DOHH2 (cell line): Measurements from ENCODE around the gene PKM.

ENCODE experiments used
- H3F3A ChIP-seq: fragments of 200-600 bp; sonication (generic), shearing (Covaris generic); 2 replicates; pipeline ENCODE4 v1.6.0; 2016; ENCODE audit warnings: antibody characterized with exemption, mild to moderate bottlenecking; ENCODE audit not compliant: control insufficient read depth, insufficient read depth
- H3K27ac ChIP-seq: fragments of 200-600 bp; sonication (generic); 2 replicates; pipeline ENCODE4 v1.5.1; 2014; ENCODE audit warnings: low read depth, mild to moderate bottlenecking, low read length, moderate library complexity
- H3K27me3 ChIP-seq: fragments of 200-600 bp; sonication (generic); 2 replicates; pipeline ENCODE4 v1.6.1; 2014; ENCODE audit warnings: mild to moderate bottlenecking, low read length, mixed read lengths; ENCODE audit not compliant: control insufficient read depth
- H3K36me3 ChIP-seq: fragments of 200-600 bp; sonication (generic); 2 replicates; pipeline ENCODE4 v1.6.1; 2014; ENCODE audit warnings: mild to moderate bottlenecking, low read length, moderate library complexity, mixed read lengths; ENCODE audit not compliant: control insufficient read depth
- H3K4me1 ChIP-seq: fragments of 200-600 bp; sonication (generic); 2 replicates; pipeline ENCODE4 v1.6.1; 2014; ENCODE audit warnings: mild to moderate bottlenecking, low read length, mixed read lengths; ENCODE audit not compliant: control insufficient read depth
- H3K4me2 ChIP-seq: fragments of 200-600 bp; sonication (generic); 2 replicates; pipeline ENCODE4 v1.6.0; 2014; ENCODE audit warnings: mild to moderate bottlenecking, low read length, moderate library complexity
- H3K4me3 ChIP-seq: fragments of 200-600 bp; sonication (generic); 2 replicates; pipeline ENCODE4 v1.5.1; 2014; ENCODE audit warnings: mild to moderate bottlenecking, low read length, mixed read lengths
- H3K79me2 ChIP-seq: fragments of 200-600 bp; sonication (generic); 2 replicates; pipeline ENCODE4 v1.6.1; 2014; ENCODE audit warnings: mild to moderate bottlenecking, low read length, mixed read lengths; ENCODE audit not compliant: control insufficient read depth
- H3K9me2 ChIP-seq: fragments of 200-600 bp; sonication (generic); replicated peaks from 2 replicates; pipeline ENCODE4 v1.6.1; 2014; ENCODE audit warnings: mild to moderate bottlenecking, low read length, mixed read lengths; ENCODE audit not compliant: control insufficient read depth
- H3K9me3 ChIP-seq: fragments of 200-600 bp; sonication (generic); 2 replicates; pipeline ENCODE4 v1.6.1; 2014; ENCODE audit warnings: antibody characterized with exemption, low read length, mixed read lengths; ENCODE audit not compliant: control insufficient read depth, insufficient read depth
- H4K20me1 ChIP-seq: fragments of 200-600 bp; sonication (generic); 2 replicates; pipeline ENCODE4 v1.6.0; 2014; ENCODE audit warnings: low read depth, mild to moderate bottlenecking, antibody characterized with exemption, low read length, moderate library complexity; ENCODE audit not compliant: control insufficient read depth, insufficient read depth
- EZH2phosphoT487 ChIP-seq: fragments of 200-600 bp; sonication (generic); IDR thresholded peaks from 2 replicates; pipeline ENCODE4 v1.6.1; 2017; ENCODE audit warnings: borderline replicate concordance, mild to moderate bottlenecking, antibody characterized with exemption, low read length, moderate library complexity, mixed read lengths
- TF ChIP-seq, protein P1 (sequence below): fragments of 200-600 bp; sonication (generic); IDR thresholded peaks from one replicate; pipeline ENCODE4 v1.5.1; 2014; ENCODE audit warnings: antibody characterized with exemption, mild to moderate bottlenecking, low read depth, low read length; ENCODE audit not compliant: poor library complexity, severe bottlenecking

The PKM gene

GRCh38 chr15:72242775-72243370, 11.9 kb upstream of the PKM start:
- Histone ChIP-seq H3K4me2 (no peak overlapping the region), H3K27ac (no peak overlapping the region), H3K4me3 (no peak overlapping the region), H4K20me1 (no peaks in the 10 kb centered on the region), H3K4me1 (no peaks in the 10 kb centered on the region), H3F3A (0 out of 2 replicates have a peak, but pooled peaks cover 3% of the 10 kb centered on the region), H3K27me3 (no peaks in the 10 kb centered on the region), H3K9me2 (no peaks in the 10 kb centered on the region), H3K9me3 (no peaks in the 10 kb centered on the region), H3K36me3 (peaks cover 49% of the 10 kb centered on the region), H3K79me2 (no peaks in the 10 kb centered on the region)
- no peak for TF ChIP-seq EZH2phosphoT487
- TF ChIP-seq, protein P1, sequence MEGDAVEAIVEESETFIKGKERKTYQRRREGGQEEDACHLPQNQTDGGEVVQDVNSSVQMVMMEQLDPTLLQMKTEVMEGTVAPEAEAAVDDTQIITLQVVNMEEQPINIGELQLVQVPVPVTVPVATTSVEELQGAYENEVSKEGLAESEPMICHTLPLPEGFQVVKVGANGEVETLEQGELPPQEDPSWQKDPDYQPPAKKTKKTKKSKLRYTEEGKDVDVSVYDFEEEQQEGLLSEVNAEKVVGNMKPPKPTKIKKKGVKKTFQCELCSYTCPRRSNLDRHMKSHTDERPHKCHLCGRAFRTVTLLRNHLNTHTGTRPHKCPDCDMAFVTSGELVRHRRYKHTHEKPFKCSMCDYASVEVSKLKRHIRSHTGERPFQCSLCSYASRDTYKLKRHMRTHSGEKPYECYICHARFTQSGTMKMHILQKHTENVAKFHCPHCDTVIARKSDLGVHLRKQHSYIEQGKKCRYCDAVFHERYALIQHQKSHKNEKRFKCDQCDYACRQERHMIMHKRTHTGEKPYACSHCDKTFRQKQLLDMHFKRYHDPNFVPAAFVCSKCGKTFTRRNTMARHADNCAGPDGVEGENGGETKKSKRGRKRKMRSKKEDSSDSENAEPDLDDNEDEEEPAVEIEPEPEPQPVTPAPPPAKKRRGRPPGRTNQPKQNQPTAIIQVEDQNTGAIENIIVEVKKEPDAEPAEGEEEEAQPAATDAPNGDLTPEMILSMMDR: no peak

GRCh38 chr15:72239652-72240051, 8.7 kb upstream of the PKM start:
- Histone ChIP-seq H3K36me3 (peaks cover 47% of the 10 kb centered on the region), H3K79me2 (no peaks in the 10 kb centered on the region), H3K4me2 (no peak overlapping the region), H3K27me3 (no peaks in the 10 kb centered on the region), H3K4me3 (no peak overlapping the region), H3K9me3 (no peaks in the 10 kb centered on the region), H3K9me2 (no peaks in the 10 kb centered on the region), H4K20me1 (no peaks in the 10 kb centered on the region), H3F3A (0 out of 2 replicates have a peak, but pooled peaks cover 3% of the 10 kb centered on the region), H3K4me1 (no peaks in the 10 kb centered on the region), H3K27ac (no peak overlapping the region)
- TF ChIP-seq, protein P1: no peak
- no peak for TF ChIP-seq EZH2phosphoT487

DNA sequence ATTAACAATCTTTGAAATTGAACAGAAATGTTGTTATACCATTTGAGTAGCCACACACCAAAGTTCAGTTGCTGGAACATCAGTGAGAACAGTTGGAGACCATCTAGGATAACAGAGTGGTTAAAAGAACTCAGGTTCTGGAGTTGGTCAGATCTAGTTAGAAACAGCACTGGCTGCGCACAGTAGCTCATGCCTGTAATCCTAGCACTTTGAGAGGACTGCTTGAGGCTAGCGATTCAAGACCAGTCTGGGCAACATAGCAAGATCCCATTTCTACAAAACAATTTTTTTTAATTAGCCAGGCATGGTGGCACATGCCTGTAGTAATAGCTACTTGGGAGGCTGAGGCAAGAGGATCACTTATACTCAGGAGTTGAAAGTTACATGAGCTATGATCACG, 7.6 kb upstream of the PKM start:
- H3K9me3 ChIP-seq: no peaks in the 10 kb centered on the region

More for the DNA sequence above, 7.6 kb upstream of the PKM start:
- Histone ChIP-seq H3K4me3 (no peak overlapping the region), H4K20me1 (no peaks in the 10 kb centered on the region), H3K4me1 (no peaks in the 10 kb centered on the region), H3K27ac (no peak overlapping the region), H3K27me3 (no peaks in the 10 kb centered on the region), H3K79me2 (no peaks in the 10 kb centered on the region), H3K4me2 (no peak overlapping the region), H3K9me2 (no peaks in the 10 kb centered on the region), H3K36me3 (peaks cover 36% of the 10 kb centered on the region), H3F3A (0 out of 2 replicates have a peak, but pooled peaks cover 3% of the 10 kb centered on the region)
- no peak for TF ChIP-seq EZH2phosphoT487
- TF ChIP-seq, protein P1: no peak
